ENCODE measurements around the gene ARHGAP33.

ARHGAP33 gene

DNA sequence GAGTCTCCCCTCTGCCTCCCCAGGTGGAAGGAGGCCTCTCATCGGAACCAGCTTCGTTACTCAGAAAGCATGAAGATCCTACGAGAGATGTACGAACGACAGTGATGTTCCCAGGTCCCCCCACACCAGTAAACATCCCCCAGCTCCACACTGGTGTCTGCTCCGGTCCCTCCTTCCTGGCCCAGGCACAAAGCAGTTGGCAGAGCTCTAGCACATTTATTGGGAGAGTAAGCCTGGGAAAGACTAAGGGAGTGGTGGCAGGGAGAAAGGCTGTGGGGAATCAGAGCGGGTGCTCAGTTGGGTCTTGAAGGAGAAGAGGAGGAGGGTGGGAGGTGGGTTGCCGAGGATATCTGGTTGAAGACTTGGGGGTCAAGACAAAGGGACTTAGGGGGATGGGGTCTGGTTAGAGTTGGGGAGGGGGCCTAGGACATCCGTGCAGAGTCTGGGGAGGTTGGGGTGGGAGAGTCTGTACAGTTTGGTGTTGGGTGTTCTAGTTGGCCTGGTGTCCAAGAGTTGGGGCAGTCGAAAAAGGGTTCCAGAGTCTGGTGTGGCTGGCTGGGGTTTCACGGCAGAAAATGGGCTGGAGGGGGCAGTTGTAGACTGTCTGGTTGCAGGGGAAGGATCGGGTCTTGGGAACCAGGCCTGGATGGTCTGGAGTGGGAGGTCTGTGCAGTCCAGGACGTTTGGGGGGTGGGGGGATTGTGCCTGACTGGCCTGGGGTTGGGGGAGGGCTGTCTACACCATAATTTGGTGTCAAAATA lies 20.8 kb upstream of the ARHGAP33 start:
- Histone ChIP-seq H3K27ac (no peak overlapping the region), H2AFZ (ENCODE audit: low read depth) (no peak overlapping the region), H3K4me2 (no peak overlapping the region), H3K4me3 (IDR thresholded peaks at IDR 0.05; ENCODE audit: insufficient read depth, low read depth, low read length) (no peak overlapping the region), H3K36me3 (ENCODE audit: insufficient read depth) (no peaks in the 10 kb centered on the region), H4K20me1 (ENCODE audit: insufficient read depth) (no peaks in the 10 kb centered on the region), H3K9ac (no peak overlapping the region), H3K27me3 (ENCODE audit: insufficient read depth, low read depth) (no peaks in the 10 kb centered on the region), H3K79me2 (ENCODE audit: insufficient read depth, low read depth) (peaks cover 11% of the 10 kb centered on the region; the same call in 1 of the 2 replicates), H3K4me1 (ENCODE audit: low read depth, poor library complexity, severe bottlenecking) (peaks cover 16% of the 10 kb centered on the region)
- TF ChIP-seq, protein P1, sequence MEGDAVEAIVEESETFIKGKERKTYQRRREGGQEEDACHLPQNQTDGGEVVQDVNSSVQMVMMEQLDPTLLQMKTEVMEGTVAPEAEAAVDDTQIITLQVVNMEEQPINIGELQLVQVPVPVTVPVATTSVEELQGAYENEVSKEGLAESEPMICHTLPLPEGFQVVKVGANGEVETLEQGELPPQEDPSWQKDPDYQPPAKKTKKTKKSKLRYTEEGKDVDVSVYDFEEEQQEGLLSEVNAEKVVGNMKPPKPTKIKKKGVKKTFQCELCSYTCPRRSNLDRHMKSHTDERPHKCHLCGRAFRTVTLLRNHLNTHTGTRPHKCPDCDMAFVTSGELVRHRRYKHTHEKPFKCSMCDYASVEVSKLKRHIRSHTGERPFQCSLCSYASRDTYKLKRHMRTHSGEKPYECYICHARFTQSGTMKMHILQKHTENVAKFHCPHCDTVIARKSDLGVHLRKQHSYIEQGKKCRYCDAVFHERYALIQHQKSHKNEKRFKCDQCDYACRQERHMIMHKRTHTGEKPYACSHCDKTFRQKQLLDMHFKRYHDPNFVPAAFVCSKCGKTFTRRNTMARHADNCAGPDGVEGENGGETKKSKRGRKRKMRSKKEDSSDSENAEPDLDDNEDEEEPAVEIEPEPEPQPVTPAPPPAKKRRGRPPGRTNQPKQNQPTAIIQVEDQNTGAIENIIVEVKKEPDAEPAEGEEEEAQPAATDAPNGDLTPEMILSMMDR (conservative IDR thresholded peaks at IDR 0.05; ENCODE audit: low read depth, low read length): no peak

DNA sequence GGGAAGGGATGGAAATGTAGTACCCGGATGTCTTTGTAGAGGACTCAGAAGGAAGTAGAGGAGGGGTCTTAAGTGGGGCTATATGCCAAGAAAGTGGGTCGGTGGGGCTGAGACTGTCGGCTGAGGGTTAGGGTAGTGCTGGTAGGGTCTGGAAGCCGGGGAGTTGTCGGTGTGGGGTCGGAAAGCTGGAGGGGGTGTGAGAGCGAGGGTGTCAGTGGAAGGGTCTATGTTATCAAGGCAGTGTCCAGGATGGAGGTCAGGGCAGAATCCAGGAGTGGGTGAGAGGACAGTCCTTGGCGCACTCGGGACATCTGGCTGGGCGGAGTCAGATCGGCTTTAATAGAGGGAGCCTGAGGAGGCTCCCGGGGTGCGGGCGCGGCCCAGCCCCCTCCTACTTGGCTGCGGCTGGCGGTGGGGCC lies 20.2 kb upstream of the ARHGAP33 start:
- Histone ChIP-seq H3K27ac (no peak overlapping the region), H3K27me3 (ENCODE audit: insufficient read depth, low read depth) (no peaks in the 10 kb centered on the region), H3K4me1 (ENCODE audit: low read depth, poor library complexity, severe bottlenecking) (peaks cover 16% of the 10 kb centered on the region), H3K4me3 (IDR thresholded peaks at IDR 0.05; ENCODE audit: insufficient read depth, low read depth, low read length) (no peak overlapping the region), H3K4me2 (no peak overlapping the region), H4K20me1 (ENCODE audit: insufficient read depth) (no peaks in the 10 kb centered on the region), H3K79me2 (ENCODE audit: insufficient read depth, low read depth) (peaks cover 12% of the 10 kb centered on the region; the same call in 1 of the 2 replicates), H2AFZ (ENCODE audit: low read depth) (no peak overlapping the region), H3K36me3 (ENCODE audit: insufficient read depth) (no peaks in the 10 kb centered on the region), H3K9ac (no peak overlapping the region)
- TF ChIP-seq, protein P1 (conservative IDR thresholded peaks at IDR 0.05; ENCODE audit: low read depth, low read length): no peak

DNA sequence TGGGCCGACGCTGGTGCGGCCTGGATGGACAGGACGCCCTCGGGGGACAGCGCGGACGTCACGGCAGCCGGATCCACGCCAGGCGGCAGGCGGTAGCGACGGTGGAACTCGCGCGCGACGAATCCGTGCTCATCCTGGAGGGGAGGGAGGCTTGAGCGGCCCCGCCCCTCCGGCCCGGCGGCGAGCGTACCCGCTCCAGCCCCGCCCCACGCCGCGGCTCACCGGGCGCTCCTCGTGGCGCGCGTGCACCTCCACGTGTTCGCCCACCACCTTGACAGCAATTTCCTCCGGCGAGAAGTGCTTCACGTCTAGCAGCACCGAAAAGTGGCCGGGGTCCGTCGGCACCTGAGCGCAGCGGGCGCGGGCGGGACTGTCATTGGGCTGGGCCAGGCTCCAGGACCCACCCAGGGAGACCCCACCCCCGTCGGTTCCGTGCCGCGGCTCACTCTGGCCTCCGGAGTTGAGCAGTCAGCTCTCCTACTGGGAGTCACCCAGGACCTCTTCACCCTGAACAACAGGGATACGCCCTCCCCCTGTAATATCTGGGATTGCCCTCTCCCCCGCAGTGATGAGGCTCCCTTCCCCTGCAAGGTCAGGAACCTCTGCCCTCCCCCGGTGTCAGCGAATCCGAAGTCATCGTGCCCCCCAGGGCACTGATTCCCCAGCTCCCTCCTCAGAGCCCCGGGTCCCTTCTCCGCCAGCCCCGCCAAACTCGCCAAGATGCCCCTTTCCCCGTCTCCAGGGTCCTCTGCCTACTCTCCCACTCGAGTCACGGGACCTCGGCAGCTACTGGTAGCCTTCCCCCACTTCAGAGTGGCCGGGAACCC lies 19.6 kb upstream of the ARHGAP33 start:
- H4K20me1 ChIP-seq (ENCODE audit: insufficient read depth): no peaks in the 10 kb centered on the region
- no peak overlapping the region for H3K4me2 ChIP-seq
- TF ChIP-seq, protein P1 (conservative IDR thresholded peaks at IDR 0.05; ENCODE audit: low read depth, low read length): no peak
- H3K36me3 ChIP-seq (ENCODE audit: insufficient read depth): no peaks in the 10 kb centered on the region
- H2AFZ ChIP-seq (ENCODE audit: low read depth): no peak overlapping the region
- no peak overlapping the region for H3K27ac ChIP-seq
- no peak overlapping the region for H3K9ac ChIP-seq
- no peak overlapping the region for H3K4me3 ChIP-seq (IDR thresholded peaks at IDR 0.05; ENCODE audit: insufficient read depth, low read depth, low read length)
- H3K4me1 ChIP-seq (ENCODE audit: low read depth, poor library complexity, severe bottlenecking): peaks cover 16% of the 10 kb centered on the region
- no peaks in the 10 kb centered on the region for H3K27me3 ChIP-seq (ENCODE audit: insufficient read depth, low read depth)
- peaks cover 12% of the 10 kb centered on the region; the same call in 1 of the 2 replicates for H3K79me2 ChIP-seq (ENCODE audit: insufficient read depth, low read depth)

DNA sequence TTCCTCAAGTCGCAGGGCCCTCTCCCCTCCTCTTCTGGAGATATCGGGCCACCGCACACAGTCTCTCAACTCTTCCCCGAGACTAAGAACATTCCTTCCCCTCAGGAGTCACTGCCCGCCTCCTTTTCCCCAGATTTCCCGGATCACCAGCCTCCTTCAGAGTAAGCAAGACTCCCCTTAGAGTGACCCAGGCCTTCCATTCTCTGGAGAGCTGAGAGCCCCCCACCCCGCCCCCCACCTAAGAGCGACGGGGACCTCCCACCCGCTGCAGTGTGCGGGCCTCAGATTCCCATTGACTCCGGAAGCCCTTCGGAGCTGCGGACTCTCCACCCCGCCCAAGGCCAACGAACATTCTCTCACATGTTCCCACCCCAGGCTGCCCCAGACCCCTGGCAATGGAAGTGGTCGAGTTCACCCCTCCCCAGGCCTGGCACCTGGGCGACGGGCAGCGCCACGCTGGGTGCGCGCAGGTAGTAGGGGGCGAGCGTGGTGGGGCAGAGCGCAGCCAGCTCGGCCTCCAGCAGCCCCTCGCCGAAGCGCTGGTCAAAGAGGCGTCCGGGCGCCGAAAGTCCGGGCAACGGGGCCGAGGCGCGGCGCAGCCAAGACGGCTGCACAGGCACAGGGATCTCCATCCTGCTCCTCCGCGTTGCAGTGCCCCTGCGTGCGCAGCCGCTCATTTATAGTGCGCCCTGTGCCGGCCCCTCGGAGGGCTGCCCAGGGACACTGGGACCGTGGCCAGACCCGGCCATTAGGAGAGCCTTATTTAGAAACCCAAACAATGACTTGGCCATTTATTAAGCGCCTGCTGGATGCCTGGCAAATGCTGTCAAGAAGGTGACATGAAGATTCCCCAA lies 18.8 kb upstream of the ARHGAP33 start, which contains the start of gene HSPB6:
Gene HSPB6 (minus strand): TSS at position 653 of the 854 bp plus-strand sequence. CDS start 21 bp downstream, at position 632.
- TF ChIP-seq, protein P1 (conservative IDR thresholded peaks at IDR 0.05; ENCODE audit: low read depth, low read length): no peak
- Histone ChIP-seq H3K4me2 (peak within 1 kb of the TSS; percentile 84), H2AFZ (ENCODE audit: low read depth) (peak within 1 kb of the TSS; percentile 94), H4K20me1 (ENCODE audit: insufficient read depth) (no peaks in the 10 kb centered on the region), H3K9ac (peak within 1 kb of the TSS; percentile 50), H3K4me3 (IDR thresholded peaks at IDR 0.05; ENCODE audit: insufficient read depth, low read depth, low read length) (no peak within 1 kb of the TSS), H3K27ac (peak within 1 kb of the TSS; percentile 75), H3K27me3 (ENCODE audit: insufficient read depth, low read depth) (no peaks in the 10 kb centered on the region), H3K4me1 (ENCODE audit: low read depth, poor library complexity, severe bottlenecking) (peaks cover 16% of the 10 kb centered on the region), H3K79me2 (ENCODE audit: insufficient read depth, low read depth) (peaks cover 12% of the 10 kb centered on the region; the same call in 1 of the 2 replicates), H3K36me3 (ENCODE audit: insufficient read depth) (no peaks in the 10 kb centered on the region)

Data from KMS-11 (cell line).